ENCODE data around the gene FBXW7. TPM values are rescaled to one million over a fixed set of nuclear protein-coding genes. Genes with fewer than 3 reads are reported as not detected.

Gene FBXW7
- total and polyA plus RNA-seq, 4 donors: 7.6 to 82.1 (median 20.6) TPM

DNA sequence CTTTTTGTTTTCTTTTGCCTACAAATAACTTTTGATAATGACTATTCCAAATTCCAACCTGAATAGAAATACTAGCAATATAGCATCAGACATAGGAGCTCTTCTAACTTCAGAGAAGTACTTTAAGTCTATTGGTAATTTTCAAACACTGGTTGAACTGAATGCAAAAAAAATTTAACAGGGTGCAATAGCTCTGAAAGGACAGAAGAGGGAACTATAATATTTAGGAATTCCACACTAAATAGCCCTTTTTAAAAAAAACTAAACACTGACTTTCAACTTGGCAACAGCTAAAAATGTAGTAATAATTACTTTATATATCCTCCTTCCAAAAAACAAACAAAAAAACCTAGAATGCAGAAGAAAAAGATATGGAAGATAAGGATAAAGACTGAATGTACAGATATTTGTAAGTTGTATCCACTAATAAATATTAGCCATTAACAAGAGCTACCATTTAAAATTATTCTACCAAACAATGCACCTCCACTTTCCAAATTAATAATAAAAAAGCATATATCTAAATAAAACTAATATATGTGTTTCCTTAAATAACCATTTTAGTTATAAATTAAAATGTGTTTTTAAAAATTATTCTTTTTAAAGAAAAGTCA is 81.4 kb downstream of the FBXW7 start:
- Histone ChIP-seq H3K9ac (ENCODE audit: insufficient read depth in 1 of 2, low read length in 2 of 2) (no peak overlapping the region), H3K36me3 (ENCODE audit: control insufficient read depth in 4 of 4, insufficient read depth in 4 of 4, low read length in 4 of 4) (no peaks in the 10 kb centered on the region), H3K4me3 (no peak overlapping the region), H3K4me1 (ENCODE audit: control insufficient read depth in 5 of 5, insufficient read depth in 5 of 5, low read length in 5 of 5) (peaks cover 0 to 4% (median 0%) of the 10 kb centered on the region in 5 donors), H3K9me3 (ENCODE audit: control insufficient read depth in 4 of 4, insufficient read depth in 3 of 4, low read length in 3 of 4) (no peaks in the 10 kb centered on the region), H3K27me3 (ENCODE audit: control insufficient read depth in 3 of 3, insufficient read depth in 3 of 3, low read length in 2 of 3) (no peaks in the 10 kb centered on the region), H3K27ac (ENCODE audit: low read depth in 1 of 2, low read length in 1 of 2) (no peak overlapping the region)
- no peak for ATAC-seq (ENCODE audit: insufficient read depth, low FRiP score)
- DNase-seq: peak in 2 of 3 donors; percentile 61 to 65
- TF ChIP-seq, protein P1, sequence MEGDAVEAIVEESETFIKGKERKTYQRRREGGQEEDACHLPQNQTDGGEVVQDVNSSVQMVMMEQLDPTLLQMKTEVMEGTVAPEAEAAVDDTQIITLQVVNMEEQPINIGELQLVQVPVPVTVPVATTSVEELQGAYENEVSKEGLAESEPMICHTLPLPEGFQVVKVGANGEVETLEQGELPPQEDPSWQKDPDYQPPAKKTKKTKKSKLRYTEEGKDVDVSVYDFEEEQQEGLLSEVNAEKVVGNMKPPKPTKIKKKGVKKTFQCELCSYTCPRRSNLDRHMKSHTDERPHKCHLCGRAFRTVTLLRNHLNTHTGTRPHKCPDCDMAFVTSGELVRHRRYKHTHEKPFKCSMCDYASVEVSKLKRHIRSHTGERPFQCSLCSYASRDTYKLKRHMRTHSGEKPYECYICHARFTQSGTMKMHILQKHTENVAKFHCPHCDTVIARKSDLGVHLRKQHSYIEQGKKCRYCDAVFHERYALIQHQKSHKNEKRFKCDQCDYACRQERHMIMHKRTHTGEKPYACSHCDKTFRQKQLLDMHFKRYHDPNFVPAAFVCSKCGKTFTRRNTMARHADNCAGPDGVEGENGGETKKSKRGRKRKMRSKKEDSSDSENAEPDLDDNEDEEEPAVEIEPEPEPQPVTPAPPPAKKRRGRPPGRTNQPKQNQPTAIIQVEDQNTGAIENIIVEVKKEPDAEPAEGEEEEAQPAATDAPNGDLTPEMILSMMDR (IDR thresholded peaks at IDR 0.05; ENCODE audit: control extremely low read depth, extremely low read depth): peak; percentile 13

DNA sequence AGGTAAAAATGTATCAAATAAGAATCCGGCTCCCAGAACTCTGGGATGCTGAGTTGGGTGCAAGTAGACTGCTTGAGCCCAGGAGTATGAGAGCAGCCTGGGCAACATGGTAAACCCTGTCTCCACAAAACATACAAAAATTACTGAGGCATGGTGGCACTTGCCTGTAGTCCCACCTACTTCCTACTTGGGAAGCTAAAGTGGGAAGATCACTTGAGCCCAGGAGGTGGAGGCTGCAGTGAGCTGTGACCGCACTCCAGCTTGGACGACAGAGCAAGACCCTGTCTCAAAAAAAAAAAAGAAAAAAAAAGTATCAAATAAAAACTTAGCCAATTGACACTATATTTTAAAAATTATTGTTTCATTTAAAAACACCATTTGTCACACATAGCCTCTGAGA is 84.4 kb downstream of the FBXW7 start:
- Histone ChIP-seq H3K9me3 (ENCODE audit: control insufficient read depth in 4 of 4, insufficient read depth in 3 of 4, low read length in 3 of 4) (no peaks in the 10 kb centered on the region), H3K4me3 (no peak overlapping the region), H3K9ac (ENCODE audit: insufficient read depth in 1 of 2, low read length in 2 of 2) (no peak overlapping the region), H3K4me1 (ENCODE audit: control insufficient read depth in 5 of 5, insufficient read depth in 5 of 5, low read length in 5 of 5) (no peaks in the 10 kb centered on the region), H3K36me3 (ENCODE audit: control insufficient read depth in 4 of 4, insufficient read depth in 4 of 4, low read length in 4 of 4) (no peaks in the 10 kb centered on the region), H3K27ac (ENCODE audit: low read depth in 1 of 2, low read length in 1 of 2) (no peak overlapping the region), H3K27me3 (ENCODE audit: control insufficient read depth in 3 of 3, insufficient read depth in 3 of 3, low read length in 2 of 3) (no peaks in the 10 kb centered on the region)
- DNase-seq (no peak), ATAC-seq (ENCODE audit: insufficient read depth, low FRiP score) (no peak)
- 89 to 94% methylated on average over 3 of the region's 3 CpGs for WGBS, 2 donors
- TF ChIP-seq, protein P1 (IDR thresholded peaks at IDR 0.05; ENCODE audit: control extremely low read depth, extremely low read depth): no peak

- TF ChIP-seq, protein P1 (IDR thresholded peaks at IDR 0.05; ENCODE audit: control extremely low read depth, extremely low read depth): no peak
- 49 to 83% methylated on average over 3 of the region's 3 CpGs for WGBS, 2 donors
Measured at GRCh38 chr4:152448854-152449253, 87.0 kb downstream of the FBXW7 start.

More at GRCh38 chr4:152448854-152449253, 87.0 kb downstream of the FBXW7 start:
- H3K27me3 ChIP-seq (ENCODE audit: control insufficient read depth in 3 of 3, insufficient read depth in 3 of 3, low read length in 2 of 3): no peaks in the 10 kb centered on the region
- H3K4me3 ChIP-seq: no peak overlapping the region
- H3K9me3 ChIP-seq (ENCODE audit: control insufficient read depth in 4 of 4, insufficient read depth in 3 of 4, low read length in 3 of 4): no peaks in the 10 kb centered on the region
- no peak overlapping the region for H3K9ac ChIP-seq (ENCODE audit: insufficient read depth in 1 of 2, low read length in 2 of 2)
- no peak overlapping the region for H3K27ac ChIP-seq (ENCODE audit: low read depth in 1 of 2, low read length in 1 of 2)
- no peaks in the 10 kb centered on the region for H3K4me1 ChIP-seq (ENCODE audit: control insufficient read depth in 5 of 5, insufficient read depth in 5 of 5, low read length in 5 of 5)
- peak in 1 of 3 donors; percentile 50 for DNase-seq
- ATAC-seq (ENCODE audit: insufficient read depth, low FRiP score): no peak
- no peaks in the 10 kb centered on the region for H3K36me3 ChIP-seq (ENCODE audit: control insufficient read depth in 4 of 4, insufficient read depth in 4 of 4, low read length in 4 of 4)

Measured in lung (tissue), 12 donors.